GM18907 (cell line): Measurements from ENCODE around the gene RASAL2.
"Not testable (repeated sequence)": the region's sequence is repeated elsewhere in the genome, so short reads cannot be mapped to it uniquely, and the experiment has no call there.

ENCODE experiments used
- ATAC-seq: cut with Tn5 transposase; IDR thresholded peaks from one replicate; pipeline ENCODE4 v1.9.1; 2021; ENCODE audit warnings: mild to moderate bottlenecking, moderate library complexity; ENCODE audit not compliant: unreplicated experiment

The RASAL2 gene

GRCh38 chr1:178273707-178274410 lies 180.0 kb downstream of the RASAL2 start:
- no peak for ATAC-seq

- no peak for ATAC-seq
Measured at GRCh38 chr1:178275049-178275448, 181.1 kb downstream of the RASAL2 start.

- ATAC-seq: no peak
Measured at GRCh38 chr1:178275553-178275952, 181.6 kb downstream of the RASAL2 start.

GRCh38 chr1:178277793-178278530 lies 184.1 kb downstream of the RASAL2 start:
- no peak for ATAC-seq

- ATAC-seq: no peak
Measured at GRCh38 chr1:178278916-178279686, 185.2 kb downstream of the RASAL2 start.

GRCh38 chr1:178282949-178283367 lies 189.1 kb downstream of the RASAL2 start:
- ATAC-seq: no peak

GRCh38 chr1:178283409-178283808 lies 189.5 kb downstream of the RASAL2 start:
- no peak for ATAC-seq

GRCh38 chr1:178284058-178284457 lies 190.2 kb downstream of the RASAL2 start:
- ATAC-seq: no peak

GRCh38 chr1:178291166-178291565 lies 197.3 kb downstream of the RASAL2 start:
- ATAC-seq: no peak

GRCh38 chr1:178294654-178295053 lies 200.8 kb downstream of the RASAL2 start:
- ATAC-seq: no peak

GRCh38 chr1:178300352-178300699 lies 206.4 kb downstream of the RASAL2 start:
- ATAC-seq: no peak

- no peak for ATAC-seq
Measured at GRCh38 chr1:178301141-178301540, 207.2 kb downstream of the RASAL2 start.

GRCh38 chr1:178307264-178307663 lies 213.4 kb downstream of the RASAL2 start:
- ATAC-seq: no peak

GRCh38 chr1:178308438-178308837 lies 214.5 kb downstream of the RASAL2 start:
- ATAC-seq: no peak

- peak; percentile 87 for ATAC-seq
Measured at GRCh38 chr1:178310685-178311105, 216.8 kb downstream of the RASAL2 start.

GRCh38 chr1:178311164-178311563 lies 217.3 kb downstream of the RASAL2 start:
- no peak for ATAC-seq

GRCh38 chr1:178320280-178320982 lies 226.5 kb downstream of the RASAL2 start:
- not testable (repeated sequence) for ATAC-seq

- ATAC-seq: no peak
Measured at GRCh38 chr1:178323067-178323466, 229.2 kb downstream of the RASAL2 start.

GRCh38 chr1:178324003-178324402 lies 230.1 kb downstream of the RASAL2 start:
- no peak for ATAC-seq

- ATAC-seq: no peak
Measured at GRCh38 chr1:178328728-178329127, 234.8 kb downstream of the RASAL2 start.

- ATAC-seq: no peak
Measured at GRCh38 chr1:178330153-178330552, 236.2 kb downstream of the RASAL2 start.
